ENCODE data around the gene CREB1.

Gene CREB1

DNA sequence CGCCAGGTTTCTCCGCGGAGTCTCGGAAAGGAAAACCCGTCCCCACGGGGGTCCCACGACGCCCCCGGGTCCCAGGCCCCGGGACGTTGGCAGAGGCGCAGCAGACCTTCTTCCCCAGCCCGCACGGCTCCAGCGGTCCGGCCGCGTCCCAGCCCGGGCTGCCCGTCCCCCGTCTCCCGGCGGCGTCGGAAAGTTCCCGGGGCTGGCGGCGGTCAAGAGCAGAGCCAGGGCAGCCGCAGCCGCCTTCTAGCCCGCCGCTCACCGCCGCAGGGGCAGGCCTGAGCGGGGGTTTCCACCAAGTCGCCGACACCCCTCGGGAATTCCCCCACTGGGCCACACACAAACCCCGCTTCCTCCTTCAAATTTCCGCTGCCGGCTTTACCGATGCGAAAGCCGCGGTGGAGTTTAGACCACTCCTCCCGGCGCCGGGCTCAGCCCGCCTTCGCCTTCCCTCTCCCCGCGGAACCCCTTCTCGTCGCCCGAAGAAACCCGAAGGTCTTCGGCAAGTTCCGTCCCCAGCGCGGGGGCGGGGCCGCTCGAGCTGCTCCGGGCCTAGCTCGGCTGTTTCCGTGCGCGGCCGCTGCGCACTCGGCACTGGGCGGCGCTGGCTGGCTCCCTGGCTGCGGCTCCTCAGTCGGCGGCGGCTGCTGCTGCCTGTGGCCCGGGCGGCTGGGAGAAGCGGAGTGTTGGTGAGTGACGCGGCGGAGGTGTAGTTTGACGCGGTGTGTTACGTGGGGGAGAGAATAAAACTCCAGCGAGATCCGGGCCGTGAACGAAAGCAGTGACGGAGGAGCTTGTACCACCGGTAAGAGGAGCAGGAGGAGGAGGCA lies at the start of gene CREB1:
CREB1 (plus strand) TSS at position 633 of the 830 bp plus-strand sequence. CDS start 25,674 bp downstream, outside the sequence.
- TF ChIP-seq, protein P1, sequence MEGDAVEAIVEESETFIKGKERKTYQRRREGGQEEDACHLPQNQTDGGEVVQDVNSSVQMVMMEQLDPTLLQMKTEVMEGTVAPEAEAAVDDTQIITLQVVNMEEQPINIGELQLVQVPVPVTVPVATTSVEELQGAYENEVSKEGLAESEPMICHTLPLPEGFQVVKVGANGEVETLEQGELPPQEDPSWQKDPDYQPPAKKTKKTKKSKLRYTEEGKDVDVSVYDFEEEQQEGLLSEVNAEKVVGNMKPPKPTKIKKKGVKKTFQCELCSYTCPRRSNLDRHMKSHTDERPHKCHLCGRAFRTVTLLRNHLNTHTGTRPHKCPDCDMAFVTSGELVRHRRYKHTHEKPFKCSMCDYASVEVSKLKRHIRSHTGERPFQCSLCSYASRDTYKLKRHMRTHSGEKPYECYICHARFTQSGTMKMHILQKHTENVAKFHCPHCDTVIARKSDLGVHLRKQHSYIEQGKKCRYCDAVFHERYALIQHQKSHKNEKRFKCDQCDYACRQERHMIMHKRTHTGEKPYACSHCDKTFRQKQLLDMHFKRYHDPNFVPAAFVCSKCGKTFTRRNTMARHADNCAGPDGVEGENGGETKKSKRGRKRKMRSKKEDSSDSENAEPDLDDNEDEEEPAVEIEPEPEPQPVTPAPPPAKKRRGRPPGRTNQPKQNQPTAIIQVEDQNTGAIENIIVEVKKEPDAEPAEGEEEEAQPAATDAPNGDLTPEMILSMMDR (IDR thresholded peaks at IDR 0.05; ENCODE audit: low read depth, low read length, missing control alignments), result no peak
- DNase-seq (ENCODE audit: low read depth), result peak; percentile 94
- peak within 1 kb of the TSS; percentile 87 for H3K4me3 ChIP-seq (ENCODE audit: low read depth, low read length)

DNA sequence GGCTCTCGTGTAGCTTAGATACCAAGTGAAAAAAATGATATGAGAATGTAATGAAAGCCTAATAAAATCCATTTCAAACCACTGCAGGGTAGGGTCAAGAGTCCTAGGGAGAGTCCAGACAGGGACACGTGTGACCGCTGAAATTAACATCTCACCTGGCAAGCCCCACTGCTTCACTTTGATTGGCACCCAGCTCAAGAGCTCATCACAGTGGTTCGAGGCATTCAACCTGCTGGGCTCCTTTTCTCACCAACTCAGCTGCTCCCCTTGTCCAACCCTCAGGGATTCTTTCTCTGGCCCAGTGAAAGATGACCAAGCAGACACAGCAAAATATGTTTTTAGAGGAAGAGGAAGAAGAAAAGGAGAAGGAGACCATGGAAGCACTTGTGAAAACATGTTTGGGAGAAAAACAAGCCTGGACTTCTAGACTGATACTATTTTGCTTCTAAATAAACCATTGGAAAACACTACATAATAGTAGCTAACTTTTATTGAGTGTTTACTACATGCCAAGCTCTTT lies 49.2 kb upstream of the CREB1 start:
- H3K4me3 ChIP-seq (ENCODE audit: low read depth, low read length), result no peak overlapping the region
- DNase-seq (ENCODE audit: low read depth), result no peak
- TF ChIP-seq, protein P1 (IDR thresholded peaks at IDR 0.05; ENCODE audit: low read depth, low read length, missing control alignments), result no peak

DNA sequence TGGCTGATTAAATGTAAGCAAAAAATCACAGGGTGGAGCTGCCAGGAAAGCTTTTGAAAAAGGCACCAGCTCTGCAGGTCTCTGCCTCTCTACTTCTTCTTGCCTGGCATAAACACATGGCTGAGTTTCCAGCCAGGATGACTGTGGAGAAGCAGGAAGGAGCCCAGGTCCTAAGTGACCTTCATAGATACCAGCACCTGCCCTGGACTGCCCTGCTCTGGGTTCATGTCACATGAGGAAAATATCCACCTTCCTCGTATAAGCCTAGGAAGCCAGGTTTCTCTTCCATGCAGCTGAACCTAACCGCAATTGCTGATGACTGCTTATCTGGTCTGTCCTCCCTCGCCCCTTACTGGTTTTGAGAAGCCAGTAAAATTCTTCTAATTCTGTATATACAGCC lies 47.8 kb upstream of the CREB1 start:
- TF ChIP-seq, protein P1 (IDR thresholded peaks at IDR 0.05; ENCODE audit: low read depth, low read length, missing control alignments), result no peak
- no peak for DNase-seq (ENCODE audit: low read depth)

DNA sequence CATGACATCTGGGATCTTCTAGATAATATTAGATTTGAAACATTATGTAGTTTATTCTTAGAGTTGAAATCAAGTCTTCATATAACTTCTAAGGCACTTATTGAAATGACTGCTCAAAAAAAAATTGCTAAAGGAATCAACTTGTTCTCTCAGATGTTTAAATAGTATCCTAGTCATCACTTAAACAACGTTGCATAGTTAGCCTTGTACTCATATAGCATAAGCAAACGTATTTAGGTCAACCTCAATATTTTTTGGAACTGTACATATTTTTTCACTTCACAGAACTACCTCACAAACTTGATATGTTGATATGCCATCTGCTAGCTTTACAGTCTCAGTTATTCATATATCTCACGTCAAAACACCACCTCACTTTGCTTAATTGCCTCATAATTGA lies 47.1 kb upstream of the CREB1 start:
- no peak overlapping the region for H3K4me3 ChIP-seq (ENCODE audit: low read depth, low read length)
- TF ChIP-seq, protein P1 (IDR thresholded peaks at IDR 0.05; ENCODE audit: low read depth, low read length, missing control alignments), result no peak
- DNase-seq (ENCODE audit: low read depth), result no peak

More for the DNA sequence above, 47.8 kb upstream of the CREB1 start:
- no peak overlapping the region for H3K4me3 ChIP-seq (ENCODE audit: low read depth, low read length)

DNA sequence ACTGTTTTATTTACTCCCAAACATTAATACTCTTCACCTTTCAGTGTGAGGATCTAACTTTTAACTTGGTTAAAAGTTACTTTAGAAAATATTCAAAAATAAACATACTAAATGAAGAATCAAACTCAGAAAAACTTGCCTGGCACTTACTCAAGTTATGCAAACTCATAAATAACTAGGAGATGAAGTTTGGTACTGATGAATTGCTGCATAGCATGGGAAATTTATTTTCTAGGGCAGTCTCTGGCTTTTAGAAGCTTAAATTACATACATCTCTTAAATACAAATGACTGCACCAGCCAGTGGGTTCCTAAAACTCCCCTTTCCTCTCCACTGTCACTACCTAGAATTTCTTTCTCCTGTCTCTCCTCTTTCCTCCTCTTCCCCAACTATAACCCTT lies 46.7 kb upstream of the CREB1 start:
- TF ChIP-seq, protein P1 (IDR thresholded peaks at IDR 0.05; ENCODE audit: low read depth, low read length, missing control alignments), result no peak
- no peak overlapping the region for H3K4me3 ChIP-seq (ENCODE audit: low read depth, low read length)
- no peak for DNase-seq (ENCODE audit: low read depth)

DNA sequence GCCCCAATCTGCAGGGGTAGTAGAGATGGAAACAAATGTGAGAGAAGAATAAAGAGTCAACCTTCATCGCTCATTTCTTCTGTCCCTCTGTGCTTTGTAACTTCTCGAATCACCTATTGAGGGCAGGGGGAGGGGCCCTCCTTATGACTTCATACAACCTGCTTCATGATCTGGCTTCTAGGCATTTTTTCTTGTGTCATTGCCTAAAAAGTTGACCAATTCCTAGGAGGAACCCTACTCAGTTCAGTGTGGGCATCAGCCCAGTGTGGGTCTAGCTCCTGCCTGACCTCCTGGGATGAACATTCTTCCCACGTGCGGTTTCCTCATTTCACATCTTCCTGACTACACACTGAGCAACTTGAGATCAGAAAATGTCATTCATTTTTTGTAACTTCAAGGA lies 46.3 kb upstream of the CREB1 start:
- TF ChIP-seq, protein P1 (IDR thresholded peaks at IDR 0.05; ENCODE audit: low read depth, low read length, missing control alignments), result no peak
- no peak for DNase-seq (ENCODE audit: low read depth)
- no peak overlapping the region for H3K4me3 ChIP-seq (ENCODE audit: low read depth, low read length)

Data from GM12864 (cell line).